ENCODE results near the gene PTGDR2.
A peak's percentile ranks its signal among the peaks of the same experiment; 100 is the strongest.

Gene PTGDR2

DNA sequence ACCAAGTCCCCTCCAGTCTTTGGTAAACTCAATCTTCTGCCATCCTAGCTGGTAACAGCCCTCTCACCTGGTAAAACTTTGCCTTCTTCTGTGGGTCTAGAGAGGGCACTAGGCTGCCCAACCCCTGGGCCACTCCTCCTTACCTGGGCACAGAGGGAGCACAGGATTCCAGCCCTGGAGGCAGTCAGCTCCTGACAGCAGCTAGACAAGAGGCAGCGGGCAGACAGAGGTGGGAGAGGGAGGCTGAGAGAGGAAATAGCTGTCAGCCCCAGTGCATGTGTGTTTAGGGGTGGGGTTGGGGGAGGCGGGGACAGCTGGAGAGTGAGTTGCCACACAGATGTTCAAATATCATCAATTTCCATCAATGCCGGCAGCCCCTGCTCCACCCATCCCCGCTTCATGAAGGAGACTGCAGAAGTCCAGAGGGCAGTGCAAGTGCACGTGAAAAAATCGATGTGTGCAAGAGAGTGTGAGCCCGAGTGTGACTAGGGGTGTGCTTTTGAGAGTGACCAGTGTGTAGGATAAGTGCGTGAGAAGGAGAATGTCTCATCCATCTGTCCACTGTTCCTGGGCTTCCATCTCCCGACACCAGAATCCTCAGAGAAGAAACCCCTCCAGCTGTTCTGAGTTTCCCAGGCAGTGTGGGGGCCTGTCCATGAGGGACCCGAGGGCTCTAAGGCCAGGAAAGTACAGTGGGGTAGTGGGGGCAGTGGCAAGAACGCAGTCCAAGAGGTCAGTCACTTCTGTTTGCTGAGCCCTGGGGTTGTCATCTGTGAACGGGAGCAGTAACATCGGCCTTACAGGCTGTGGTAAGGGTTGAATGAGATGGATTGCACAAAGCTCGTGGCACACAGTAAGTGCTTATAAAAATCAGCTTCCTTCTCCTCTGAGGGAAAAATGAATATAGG lies at the start of gene PTGDR2:
Gene PTGDR2, minus strand, starts transcription at position 225 of the 908 bp plus-strand sequence. CDS start 2,228 bp downstream, outside the sequence.
- DNase-seq (ENCODE audit: low spot score) = peak; percentile 97

DNA sequence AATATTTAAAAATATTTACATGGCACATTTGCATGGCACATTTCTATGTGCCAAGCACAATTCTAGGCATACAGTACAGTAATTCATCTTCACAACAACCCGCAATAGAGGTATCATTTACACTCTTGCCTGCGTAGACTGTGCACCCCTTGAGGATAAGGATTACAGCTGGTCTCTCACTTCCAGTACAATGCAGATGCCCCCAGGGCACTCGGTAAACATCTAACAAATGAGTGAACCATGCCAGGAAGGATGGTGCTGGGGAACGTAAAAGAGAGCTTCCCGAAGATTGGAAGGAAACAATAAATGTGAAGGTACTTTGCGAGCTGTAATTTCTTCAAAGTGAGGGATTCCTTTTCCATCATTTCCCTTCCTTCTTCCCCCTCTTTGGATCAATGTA lies 49.3 kb upstream of the PTGDR2 start:
- no peak for DNase-seq (ENCODE audit: low spot score)

DNA sequence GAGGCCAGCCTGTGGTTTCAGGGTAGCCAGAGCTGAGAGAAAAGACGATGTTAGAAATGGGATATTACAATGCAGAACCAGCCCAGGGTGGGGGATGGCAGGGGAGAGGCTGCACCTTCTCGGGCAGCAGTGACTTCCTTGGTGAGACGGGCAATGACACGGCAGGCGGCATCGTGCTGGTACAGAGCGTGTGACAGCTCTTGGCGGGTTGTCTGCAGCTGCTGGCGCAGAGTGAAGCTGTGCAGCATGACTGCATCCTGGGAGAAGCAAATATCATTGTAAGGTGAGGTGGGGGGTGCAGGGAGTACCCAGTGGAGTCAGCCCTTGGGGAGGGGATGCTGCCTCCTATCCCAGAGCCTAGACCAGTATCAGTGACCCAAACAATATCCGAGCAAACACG lies 46.9 kb upstream of the PTGDR2 start:
- DNase-seq (ENCODE audit: low spot score) = no peak

- no peak for DNase-seq (ENCODE audit: low spot score)
These were observed 45.1 kb upstream of the PTGDR2 start for GRCh38 chr11:60900673-60901404.

GRCh38 chr11:60899977-60900376 lies 44.2 kb upstream of the PTGDR2 start:
- no peak for DNase-seq (ENCODE audit: low spot score)

- DNase-seq (ENCODE audit: low spot score) = peak; percentile 71
These were observed 43.5 kb upstream of the PTGDR2 start for GRCh38 chr11:60899046-60899936.

DNA sequence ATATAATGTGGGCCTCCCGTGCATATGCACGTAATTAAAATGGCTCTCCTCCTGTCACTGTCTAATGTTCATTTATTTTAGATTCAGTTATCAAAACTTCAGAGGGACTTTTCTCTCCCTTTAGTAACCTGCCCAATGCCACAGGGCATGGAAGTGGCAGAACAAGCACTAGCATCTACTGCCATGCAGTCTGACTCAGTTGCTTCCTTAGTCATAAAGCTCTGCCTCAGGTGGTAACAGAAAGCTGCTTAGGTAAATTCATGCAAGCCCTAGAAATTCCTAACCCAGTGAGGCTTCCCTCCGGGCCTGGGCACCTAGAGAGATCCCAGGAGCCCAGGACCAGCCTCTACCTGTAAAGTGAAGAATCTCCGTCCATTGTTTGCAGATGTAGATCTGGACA lies 41.7 kb upstream of the PTGDR2 start:
- no peak for DNase-seq (ENCODE audit: low spot score)

DNA sequence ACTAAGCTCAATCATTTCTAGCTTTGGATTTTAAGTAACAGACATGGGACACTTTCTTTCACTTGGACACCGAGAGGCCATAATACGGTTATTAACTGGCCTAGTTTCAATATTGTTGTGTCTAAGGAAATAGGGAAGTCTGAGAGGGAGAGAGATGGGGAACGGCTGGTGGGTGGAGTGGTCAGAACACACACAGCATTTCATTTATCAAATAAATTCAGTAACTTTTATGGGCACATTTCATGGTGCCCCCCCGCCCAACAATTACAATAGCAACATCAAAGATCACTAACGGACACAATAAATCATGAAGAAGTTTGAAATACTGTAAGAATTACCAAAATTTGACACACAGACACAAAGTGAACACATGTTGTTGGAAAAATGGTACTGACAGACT lies 39.9 kb upstream of the PTGDR2 start:
- DNase-seq (ENCODE audit: low spot score) = no peak

GRCh38 chr11:60891103-60891741 lies 35.5 kb upstream of the PTGDR2 start:
- no peak for DNase-seq (ENCODE audit: low spot score)

DNA sequence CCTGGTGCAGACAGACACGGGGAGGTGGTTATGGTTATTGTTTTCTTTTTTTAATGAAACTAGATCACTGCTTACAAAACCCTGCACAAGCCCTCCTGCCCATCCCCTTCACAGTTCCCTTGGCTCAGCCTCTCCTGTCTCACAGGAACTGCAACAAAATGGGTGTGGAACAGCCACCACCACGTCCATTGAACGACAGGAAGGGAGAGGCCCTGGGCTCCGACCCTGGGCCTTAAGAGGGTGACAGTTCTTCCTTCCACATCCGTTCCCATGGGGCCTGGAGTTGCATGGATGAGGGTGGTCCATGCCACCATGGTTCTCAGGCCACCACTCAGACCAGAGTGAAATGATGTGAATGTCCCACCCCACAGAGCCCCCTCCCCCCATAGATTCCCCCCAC lies 34.9 kb upstream of the PTGDR2 start:
- DNase-seq (ENCODE audit: low spot score) = no peak

GRCh38 chr11:60889869-60890311 lies 34.1 kb upstream of the PTGDR2 start:
- DNase-seq (ENCODE audit: low spot score) = no peak

- DNase-seq (ENCODE audit: low spot score) = peak; percentile 81
These were observed 31.8 kb upstream of the PTGDR2 start for GRCh38 chr11:60887556-60887955.

GRCh38 chr11:60880643-60881282 lies 25.0 kb upstream of the PTGDR2 start:
- DNase-seq (ENCODE audit: low spot score) = peak; percentile 60

DNA sequence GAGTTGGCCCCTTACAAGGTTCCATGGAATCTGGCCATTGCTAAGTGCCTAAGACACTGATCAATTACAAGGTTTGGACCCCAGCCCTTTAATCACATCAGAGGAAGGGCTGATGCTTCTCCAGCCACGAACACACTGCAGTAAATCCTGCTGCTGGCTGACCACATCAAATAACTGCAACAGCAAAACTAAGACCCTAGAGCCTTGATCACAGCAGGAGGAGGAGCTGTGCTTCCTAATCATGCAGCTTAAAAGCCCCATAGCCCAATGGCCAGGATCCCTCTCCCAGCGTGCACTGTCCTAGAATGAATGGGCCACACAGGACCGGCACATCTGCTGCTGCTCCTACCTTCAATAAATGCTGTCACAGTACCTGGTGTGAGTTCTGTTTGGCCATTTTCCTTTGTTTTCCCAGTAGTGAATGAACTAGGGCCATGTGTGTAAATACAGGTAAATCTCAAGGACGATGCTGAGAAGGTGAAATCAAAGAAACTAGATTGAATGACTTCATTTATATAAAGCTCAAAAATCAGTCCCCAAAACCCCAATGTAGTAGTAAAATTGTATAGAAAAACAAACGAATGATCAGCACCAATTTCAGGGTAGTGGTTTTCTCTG lies 24.3 kb upstream of the PTGDR2 start:
- DNase-seq (ENCODE audit: low spot score) = no peak

DNA sequence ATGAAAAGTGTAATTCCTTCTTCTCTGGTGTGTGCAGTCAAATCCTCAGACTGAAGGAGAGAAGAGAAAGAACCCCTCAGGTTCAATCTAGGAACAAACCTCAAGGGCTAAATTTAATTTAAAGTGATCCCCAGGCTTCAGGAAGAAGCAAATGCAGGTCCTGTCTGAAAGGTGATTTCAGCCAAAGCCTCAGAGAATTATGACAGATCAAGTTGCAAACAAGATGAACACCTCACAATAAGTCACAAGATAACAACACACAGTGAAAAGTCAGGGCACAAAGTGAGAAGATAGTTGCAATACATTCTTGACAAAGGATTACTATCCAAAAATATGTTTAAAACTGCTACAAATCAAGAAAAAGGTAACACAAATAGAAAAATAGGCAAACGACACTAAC lies 23.4 kb upstream of the PTGDR2 start:
- DNase-seq (ENCODE audit: low spot score) = no peak

GRCh38 chr11:60878245-60879101 lies 22.7 kb upstream of the PTGDR2 start:
- DNase-seq (ENCODE audit: low spot score) = no peak

GRCh38 chr11:60876168-60876485 lies 20.4 kb upstream of the PTGDR2 start:
- DNase-seq (ENCODE audit: low spot score) = no peak

DNA sequence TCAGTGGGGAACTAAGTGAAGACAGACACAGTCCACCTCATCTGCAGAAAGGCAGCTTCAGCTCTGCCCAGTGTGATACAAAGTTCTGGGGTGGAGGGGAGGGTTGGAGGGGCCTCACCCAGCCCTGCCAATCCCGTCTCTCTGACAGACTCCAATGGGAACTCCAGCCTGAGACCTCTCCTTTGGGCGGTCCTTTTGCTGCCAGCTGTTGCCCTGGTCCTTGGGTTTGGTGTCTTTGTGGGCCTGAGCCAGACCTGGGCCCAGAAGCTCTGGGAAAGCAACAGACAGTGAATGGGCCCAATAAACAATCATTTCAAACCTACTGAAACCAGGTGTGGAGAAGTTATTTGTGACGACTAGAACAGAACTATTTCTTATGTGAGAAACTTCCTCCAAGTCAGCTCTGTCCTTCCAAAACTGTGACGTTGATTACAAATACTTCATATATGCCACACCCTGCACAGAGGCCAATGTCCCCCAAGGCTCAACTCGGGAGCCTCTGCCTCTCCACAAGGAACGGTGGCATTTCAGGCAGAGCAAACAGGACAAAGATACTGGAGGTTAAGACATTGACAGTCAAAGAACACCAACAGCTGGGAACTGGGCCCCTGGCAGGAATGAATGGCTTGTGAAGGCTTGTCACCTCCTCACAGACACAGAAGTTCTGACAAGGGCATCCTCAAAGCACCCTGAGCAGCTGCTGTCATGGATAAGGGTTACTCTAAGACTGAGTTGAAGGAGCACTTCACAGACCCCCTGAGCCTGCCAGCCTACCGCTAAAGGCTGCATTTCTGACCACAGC lies 19.8 kb upstream of the PTGDR2 start:
- no peak for DNase-seq (ENCODE audit: low spot score)
